Stimulated activated CD8-positive, alpha-beta memory T cell treated with anti-CD3 and anti-CD28 coated beads, Interleukin-4, amount 100 ng/mL, for 24 hours (primary cell): ENCODE measurements around the gene COPB2.

Experiments used
- DNase-seq: peaks from one replicate; pipeline ENCODE4 v3.0.0-alpha.2; 2020; ENCODE audit warnings: low read depth

COPB2 gene

DNA sequence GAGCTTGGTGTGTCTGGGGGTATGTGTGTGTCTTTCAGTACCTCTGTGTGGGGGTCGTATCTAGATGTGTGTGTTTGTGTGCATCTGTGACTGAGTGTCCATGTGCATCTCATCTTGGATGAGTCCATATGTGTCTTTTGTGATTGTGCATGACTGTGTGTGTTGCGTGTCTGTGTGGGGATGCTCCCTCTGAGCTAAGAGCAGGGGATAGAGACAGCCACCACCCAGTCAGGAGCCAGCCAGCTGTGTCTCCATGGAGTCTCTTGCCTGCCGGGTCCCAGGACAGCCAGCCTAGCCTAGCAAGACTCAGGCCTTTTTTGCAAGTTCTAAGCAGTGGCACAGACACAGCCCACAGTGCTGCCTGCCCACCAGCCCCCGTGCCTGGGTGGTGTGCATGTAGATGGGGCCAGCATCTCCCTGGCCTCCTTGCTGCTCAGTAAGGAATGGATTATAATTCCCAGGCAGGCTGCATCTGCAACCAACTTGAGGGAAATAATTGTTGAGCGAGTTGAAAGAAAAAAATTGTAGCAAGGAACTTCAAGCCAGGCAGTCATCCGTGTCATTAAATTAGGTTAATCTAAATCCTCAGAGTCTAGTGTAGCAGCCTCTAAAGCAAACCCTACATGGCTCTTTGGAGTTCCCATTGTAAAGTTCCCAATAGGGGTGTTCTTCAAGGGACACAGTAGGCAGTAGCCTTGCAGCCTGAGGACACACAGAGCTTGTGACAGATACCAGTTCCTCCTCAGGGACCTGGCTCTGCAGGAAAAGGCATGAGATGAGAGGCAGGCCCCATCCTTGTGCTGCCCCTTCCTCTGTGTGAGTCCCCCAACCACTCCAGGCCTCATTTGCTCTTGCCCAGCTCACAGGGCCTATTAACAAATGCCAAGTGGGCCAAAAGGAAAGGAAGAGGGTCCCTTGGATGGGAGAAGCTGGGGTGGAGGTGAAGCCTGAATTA is 81.6 kb downstream of the COPB2 start:
- DNase-seq = no peak
